Astrocyte of the cerebellum (primary cell): ENCODE results near the gene MYCL.

Experiments
- DNase-seq: peaks from one replicate; pipeline ENCODE4 v3.0.0-alpha.2; 2011; ENCODE audit warnings: low read depth
- H3K4me3 ChIP-seq: 2 replicates; pipeline ENCODE4 v1.5.1; 2011; ENCODE audit warnings: mild to moderate bottlenecking, low read depth, low read length, moderate library complexity
- in situ Hi-C: cut with HindIII; loops from 2 replicates; pipeline ENCODE4 v1.10.0; 2017; ENCODE audit warnings: low sequenced_read_pairs
- TF ChIP-seq, protein P1 (sequence below): IDR thresholded peaks from 2 replicates; pipeline ENCODE4 v1.5.1; 2012; ENCODE audit warnings: low read length, low read depth, moderate library complexity, mild to moderate bottlenecking; ENCODE audit errors: missing control alignments

Gene MYCL, protein sequence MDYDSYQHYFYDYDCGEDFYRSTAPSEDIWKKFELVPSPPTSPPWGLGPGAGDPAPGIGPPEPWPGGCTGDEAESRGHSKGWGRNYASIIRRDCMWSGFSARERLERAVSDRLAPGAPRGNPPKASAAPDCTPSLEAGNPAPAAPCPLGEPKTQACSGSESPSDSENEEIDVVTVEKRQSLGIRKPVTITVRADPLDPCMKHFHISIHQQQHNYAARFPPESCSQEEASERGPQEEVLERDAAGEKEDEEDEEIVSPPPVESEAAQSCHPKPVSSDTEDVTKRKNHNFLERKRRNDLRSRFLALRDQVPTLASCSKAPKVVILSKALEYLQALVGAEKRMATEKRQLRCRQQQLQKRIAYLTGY

DNA sequence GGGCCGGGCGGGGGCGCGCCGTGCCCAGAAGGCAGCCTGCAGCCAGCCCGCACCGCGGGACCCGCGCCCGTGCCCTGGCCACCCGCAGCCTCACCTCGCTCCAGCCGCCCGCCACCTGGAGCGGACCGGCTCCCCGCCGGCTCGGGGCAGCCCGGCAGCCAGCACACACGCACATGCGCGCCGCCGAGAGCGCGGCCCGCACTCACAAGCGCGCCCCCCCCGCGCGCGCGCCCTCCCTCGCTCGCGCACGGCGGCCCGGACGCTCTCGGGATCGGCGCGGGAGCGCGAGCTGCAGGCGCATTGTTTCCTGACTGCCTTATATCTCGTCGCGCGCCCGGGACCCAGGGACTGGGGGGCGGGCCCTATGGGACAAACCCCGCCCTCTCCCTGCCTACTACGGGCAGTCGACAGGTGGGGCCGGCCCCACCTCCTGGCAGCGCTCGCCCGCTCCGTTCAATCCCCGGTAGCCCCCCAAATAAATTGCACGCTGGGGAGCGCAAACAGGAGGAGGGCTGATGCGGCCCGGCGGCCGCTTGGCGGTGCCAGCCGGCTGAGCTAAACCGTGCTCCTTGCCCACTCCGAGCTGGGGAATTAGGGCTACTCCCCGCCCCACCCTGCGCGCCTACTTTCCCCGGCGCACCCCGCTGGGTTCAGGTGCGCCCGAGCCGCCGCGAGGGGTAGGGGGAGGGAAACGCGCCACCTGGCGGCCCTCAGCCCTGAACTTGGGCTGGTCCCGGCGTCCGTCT, at the start of gene MYCL:
Gene MYCL, minus strand, starts transcription at position 204 of the 746 bp plus-strand sequence. CDS start 483 bp downstream, outside the sequence.
- peak within 1 kb of the TSS; percentile 52 for H3K4me3 ChIP-seq
- TF ChIP-seq, protein P1, sequence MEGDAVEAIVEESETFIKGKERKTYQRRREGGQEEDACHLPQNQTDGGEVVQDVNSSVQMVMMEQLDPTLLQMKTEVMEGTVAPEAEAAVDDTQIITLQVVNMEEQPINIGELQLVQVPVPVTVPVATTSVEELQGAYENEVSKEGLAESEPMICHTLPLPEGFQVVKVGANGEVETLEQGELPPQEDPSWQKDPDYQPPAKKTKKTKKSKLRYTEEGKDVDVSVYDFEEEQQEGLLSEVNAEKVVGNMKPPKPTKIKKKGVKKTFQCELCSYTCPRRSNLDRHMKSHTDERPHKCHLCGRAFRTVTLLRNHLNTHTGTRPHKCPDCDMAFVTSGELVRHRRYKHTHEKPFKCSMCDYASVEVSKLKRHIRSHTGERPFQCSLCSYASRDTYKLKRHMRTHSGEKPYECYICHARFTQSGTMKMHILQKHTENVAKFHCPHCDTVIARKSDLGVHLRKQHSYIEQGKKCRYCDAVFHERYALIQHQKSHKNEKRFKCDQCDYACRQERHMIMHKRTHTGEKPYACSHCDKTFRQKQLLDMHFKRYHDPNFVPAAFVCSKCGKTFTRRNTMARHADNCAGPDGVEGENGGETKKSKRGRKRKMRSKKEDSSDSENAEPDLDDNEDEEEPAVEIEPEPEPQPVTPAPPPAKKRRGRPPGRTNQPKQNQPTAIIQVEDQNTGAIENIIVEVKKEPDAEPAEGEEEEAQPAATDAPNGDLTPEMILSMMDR: peak; percentile 69
- DNase-seq: no peak

DNA sequence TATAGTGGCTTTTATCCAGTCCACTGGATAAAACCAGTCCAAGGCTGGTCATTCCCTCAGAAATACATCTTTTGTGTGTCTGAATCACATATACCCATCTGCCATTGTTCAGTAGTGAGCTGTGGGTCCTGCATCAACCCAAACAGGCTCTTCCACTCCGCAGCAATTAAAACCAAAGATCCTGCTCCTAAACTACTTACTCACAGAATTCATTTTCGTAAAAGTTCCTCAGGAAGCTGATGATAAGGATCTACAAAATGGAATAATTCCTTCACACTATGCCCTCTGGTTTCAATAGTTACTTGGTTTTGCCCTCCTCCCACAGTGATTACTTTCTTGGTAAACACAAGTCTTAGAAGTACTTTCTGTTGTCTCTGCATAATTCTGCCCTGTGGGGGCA, 48.2 kb upstream of the MYCL start:
- DNase-seq: no peak
- no peak overlapping the region for H3K4me3 ChIP-seq
- TF ChIP-seq, protein P1: no peak
- in situ Hi-C loops: no loop called here

More for the DNA sequence above, at the start of gene MYCL:
- in situ Hi-C loops: no loop called here

DNA sequence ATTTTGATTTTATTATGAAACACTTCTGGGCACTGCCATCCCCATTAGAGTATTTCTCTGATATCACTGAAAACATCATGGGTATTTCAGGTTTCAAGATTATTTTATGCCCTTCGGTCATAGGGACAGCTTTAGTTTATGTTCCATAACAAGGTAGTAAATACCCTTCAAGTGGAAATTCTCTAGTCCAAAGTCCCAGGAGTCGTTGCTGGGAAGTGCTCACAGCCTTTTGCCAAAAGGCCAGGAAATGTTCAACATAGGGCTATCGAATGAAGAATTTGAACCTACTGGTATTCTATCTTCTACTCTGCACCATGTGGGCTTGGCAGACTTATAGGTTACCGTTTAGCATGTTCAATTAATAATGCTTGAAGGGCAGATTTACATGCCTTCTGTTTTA, 45.5 kb upstream of the MYCL start:
- no peak overlapping the region for H3K4me3 ChIP-seq
- DNase-seq: no peak
- TF ChIP-seq, protein P1: no peak
- in situ Hi-C loops: no loop called here

DNA sequence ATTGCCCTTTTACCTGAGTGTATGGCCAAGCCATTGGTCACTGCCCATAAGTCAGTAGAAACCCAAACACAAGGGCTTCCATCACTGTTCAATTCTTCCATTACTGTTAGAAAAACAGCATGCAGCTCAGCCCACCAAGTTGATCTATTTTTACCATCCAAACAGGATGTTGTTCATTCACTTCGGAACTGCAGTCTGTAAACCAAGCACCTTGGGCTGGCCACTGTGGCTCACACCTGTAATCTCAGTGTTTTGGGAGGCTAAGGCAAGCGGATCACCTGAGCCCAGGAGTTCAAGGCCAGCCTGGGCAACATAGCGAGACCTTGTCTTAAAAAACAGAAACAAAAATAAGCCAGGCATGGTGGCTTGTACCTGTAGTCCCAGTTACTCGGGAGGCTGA, 44.5 kb upstream of the MYCL start:
- H3K4me3 ChIP-seq: no peak overlapping the region
- in situ Hi-C loops: no loop called here
- no peak for DNase-seq
- TF ChIP-seq, protein P1: no peak

DNA sequence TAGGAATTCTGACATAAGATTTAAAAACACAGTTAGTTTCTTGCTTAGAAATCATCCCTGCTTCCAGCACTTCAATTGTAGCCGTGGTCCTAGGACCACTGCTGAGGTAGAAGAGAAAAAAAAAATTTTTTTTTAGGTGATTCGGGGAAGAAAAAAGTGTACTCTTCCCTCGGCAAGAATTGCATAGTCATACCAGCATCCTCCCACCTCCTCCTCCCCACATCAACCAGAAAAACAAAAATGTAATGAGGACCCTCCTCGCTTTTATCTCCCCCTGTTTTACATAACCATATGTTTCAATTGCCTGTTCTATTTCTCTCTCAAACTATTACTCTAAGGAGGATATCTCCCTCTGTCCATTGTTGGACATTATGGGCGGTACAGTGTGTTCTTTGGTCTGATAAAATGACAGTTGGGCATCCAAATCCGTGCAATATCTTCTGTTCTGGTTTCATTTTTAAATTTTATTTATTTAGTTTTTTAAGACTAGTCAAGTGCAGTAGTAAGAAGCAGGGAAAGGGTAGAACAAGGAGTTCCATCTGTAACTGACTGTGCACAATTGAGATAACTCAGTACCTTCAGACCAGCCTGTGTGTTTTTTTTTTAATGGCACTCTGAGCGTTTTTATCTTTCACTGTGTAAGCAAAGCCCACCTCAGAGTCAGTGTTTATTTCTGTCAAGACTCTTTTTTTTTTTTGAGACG, 42.8 kb upstream of the MYCL start:
- in situ Hi-C loops: no loop called here
- H3K4me3 ChIP-seq: no peak overlapping the region

More for the DNA sequence above, 42.8 kb upstream of the MYCL start:
- no peak for DNase-seq
- TF ChIP-seq, protein P1: no peak
